Astrocyte (in vitro differentiated cells and primary cell): ENCODE results near the gene SLC19A1. TPM values are rescaled to one million over a fixed set of nuclear protein-coding genes. Genes with fewer than 3 reads are reported as not detected.
"Not testable (repeated sequence)": the region's sequence is repeated elsewhere in the genome, so short reads cannot be mapped to it uniquely, and the experiment has no call there.

Experiments used
- DNase-seq: peaks from one replicate; pipeline ENCODE4 v3.0.0-alpha.2; 2010; ENCODE audit warnings: low read depth
- FAIRE-seq: peaks from 2 replicates; lab custom pipeline; 2011; peaks lifted over from hg19 to GRCh38; lab: Jason Lieb, UNC
- H2AFZ ChIP-seq: 2 replicates; pipeline ENCODE4 v1.6.0; 2012; ENCODE audit warnings: low read depth, low read length, inconsistent platforms
- H3K27ac ChIP-seq: 2 replicates; pipeline ENCODE4 v1.5.1; 2011; ENCODE audit warnings: low read depth, low read length, inconsistent platforms
- H3K27me3 ChIP-seq: 2 replicates; pipeline ENCODE4 v1.6.0; 2011; ENCODE audit warnings: low read length, inconsistent platforms; ENCODE audit not compliant: insufficient read depth
- H3K36me3 ChIP-seq: 2 replicates; pipeline ENCODE4 v1.5.1; 2011; ENCODE audit warnings: low read length, inconsistent platforms; ENCODE audit not compliant: insufficient read depth
- H3K4me1 ChIP-seq: 2 replicates; pipeline ENCODE4 v1.5.1; 2011; ENCODE audit warnings: low read length, inconsistent platforms; ENCODE audit not compliant: insufficient read depth
- H3K4me2 ChIP-seq: 2 replicates; pipeline ENCODE4 v1.6.0; 2012; ENCODE audit warnings: low read length, inconsistent platforms
- H3K4me3 ChIP-seq: 2 replicates; pipeline ENCODE4 v1.5.1; 2011; ENCODE audit warnings: low read depth, mild to moderate bottlenecking, low read length, inconsistent platforms; ENCODE audit not compliant: insufficient read depth
- H3K79me2 ChIP-seq: 2 replicates; pipeline ENCODE4 v1.6.0; 2012; ENCODE audit warnings: mild to moderate bottlenecking, low read length, inconsistent platforms; ENCODE audit not compliant: insufficient read depth
- H3K9ac ChIP-seq: 2 replicates; pipeline ENCODE4 v1.6.0; 2012; ENCODE audit warnings: mild to moderate bottlenecking, low read length, inconsistent platforms
- H3K9me3 ChIP-seq: 2 replicates; pipeline ENCODE4 v1.5.1; 2012; ENCODE audit warnings: low read depth, mild to moderate bottlenecking, low read length, inconsistent platforms; ENCODE audit not compliant: insufficient read depth
- H4K20me1 ChIP-seq: 2 replicates; pipeline ENCODE4 v1.6.0; 2012; ENCODE audit warnings: low read length, inconsistent platforms; ENCODE audit not compliant: insufficient read depth
- H3K27ac Mint-ChIP-seq: one replicate; pipeline ENCODE4 v1.8.0; 2021; ENCODE audit warnings: mild to moderate bottlenecking, mixed read lengths; ENCODE audit not compliant: unreplicated experiment
- H3K27me3 Mint-ChIP-seq: one replicate; pipeline ENCODE4 v1.8.0; 2021; ENCODE audit warnings: low read depth, mixed read lengths; ENCODE audit not compliant: unreplicated experiment
- H3K36me3 Mint-ChIP-seq: one replicate; pipeline ENCODE4 v1.8.0; 2021; ENCODE audit warnings: low read depth, mixed read lengths; ENCODE audit not compliant: unreplicated experiment
- H3K4me1 Mint-ChIP-seq: one replicate; pipeline ENCODE4 v1.8.0; 2021; ENCODE audit warnings: low read depth, mixed read lengths; ENCODE audit not compliant: unreplicated experiment
- H3K4me3 Mint-ChIP-seq: one replicate; pipeline ENCODE4 v1.8.0; 2021; ENCODE audit warnings: mild to moderate bottlenecking, moderate library complexity, mixed read lengths; ENCODE audit not compliant: unreplicated experiment
- H3K9me3 Mint-ChIP-seq: one replicate; pipeline ENCODE4 v1.8.0; 2021; ENCODE audit warnings: mild to moderate bottlenecking, mixed read lengths; ENCODE audit not compliant: unreplicated experiment
- EZH2 ChIP-seq: IDR thresholded peaks from 2 replicates; pipeline ENCODE4 v1.6.1; 2012; ENCODE audit warnings: mild to moderate bottlenecking, low read length, inconsistent platforms; ENCODE audit not compliant: insufficient read depth
- total RNA-seq: library from RNA; stranded (reverse); gene quantifications from 2 replicates; pipeline ENCODE4 v1.2.1, GENCODE V29; 2021
- TF ChIP-seq, protein P1 (sequence below): IDR thresholded peaks from 2 replicates; pipeline ENCODE4 v1.5.1; 2011; ENCODE audit warnings: low read depth, mild to moderate bottlenecking, inconsistent platforms, low read length, moderate library complexity; ENCODE audit not compliant: insufficient read depth

The SLC19A1 gene
- total RNA-seq, 1 donor from 2014 or later = 11.7 TPM

DNA sequence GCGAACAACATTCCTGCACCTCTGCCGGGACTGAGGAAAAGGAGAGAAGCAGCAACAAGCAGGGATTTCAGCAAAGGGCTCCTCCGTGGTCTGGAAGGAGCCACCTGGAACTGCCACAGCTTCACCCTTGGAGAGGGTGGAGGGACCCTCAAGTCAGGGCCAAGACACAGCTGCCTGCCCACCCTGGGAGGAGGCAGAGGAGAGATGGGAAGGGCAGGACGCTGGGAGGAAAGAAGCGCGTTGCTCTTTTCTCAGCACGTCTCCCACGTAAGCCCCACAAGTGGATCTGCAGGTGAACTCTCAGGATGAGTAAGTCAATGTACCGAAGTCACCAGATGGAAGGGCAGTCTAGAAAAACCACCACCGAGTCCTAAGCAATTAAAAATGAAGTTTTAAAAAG lies 39.6 kb downstream of the SLC19A1 start:
- FAIRE-seq (no peak), DNase-seq (no peak)
- peaks cover 12% of the 10 kb centered on the region for H3K36me3 Mint-ChIP-seq
- no peaks in the 10 kb centered on the region for H3K4me1 Mint-ChIP-seq
- H3K27ac Mint-ChIP-seq = no peak overlapping the region
- H3K79me2 ChIP-seq = no peaks in the 10 kb centered on the region
- H3K4me1 ChIP-seq = no peaks in the 10 kb centered on the region
- H3K27me3 ChIP-seq = no peaks in the 10 kb centered on the region
- no peak overlapping the region for H3K4me3 ChIP-seq
- no peak overlapping the region for H3K27ac ChIP-seq
- H3K4me3 Mint-ChIP-seq = no peak overlapping the region
- peaks cover 4% of the 10 kb centered on the region for H4K20me1 ChIP-seq
- no peaks in the 10 kb centered on the region for H3K27me3 Mint-ChIP-seq
- no peak overlapping the region for H2AFZ ChIP-seq
- H3K9me3 ChIP-seq = no peaks in the 10 kb centered on the region
- TF ChIP-seq, protein P1, sequence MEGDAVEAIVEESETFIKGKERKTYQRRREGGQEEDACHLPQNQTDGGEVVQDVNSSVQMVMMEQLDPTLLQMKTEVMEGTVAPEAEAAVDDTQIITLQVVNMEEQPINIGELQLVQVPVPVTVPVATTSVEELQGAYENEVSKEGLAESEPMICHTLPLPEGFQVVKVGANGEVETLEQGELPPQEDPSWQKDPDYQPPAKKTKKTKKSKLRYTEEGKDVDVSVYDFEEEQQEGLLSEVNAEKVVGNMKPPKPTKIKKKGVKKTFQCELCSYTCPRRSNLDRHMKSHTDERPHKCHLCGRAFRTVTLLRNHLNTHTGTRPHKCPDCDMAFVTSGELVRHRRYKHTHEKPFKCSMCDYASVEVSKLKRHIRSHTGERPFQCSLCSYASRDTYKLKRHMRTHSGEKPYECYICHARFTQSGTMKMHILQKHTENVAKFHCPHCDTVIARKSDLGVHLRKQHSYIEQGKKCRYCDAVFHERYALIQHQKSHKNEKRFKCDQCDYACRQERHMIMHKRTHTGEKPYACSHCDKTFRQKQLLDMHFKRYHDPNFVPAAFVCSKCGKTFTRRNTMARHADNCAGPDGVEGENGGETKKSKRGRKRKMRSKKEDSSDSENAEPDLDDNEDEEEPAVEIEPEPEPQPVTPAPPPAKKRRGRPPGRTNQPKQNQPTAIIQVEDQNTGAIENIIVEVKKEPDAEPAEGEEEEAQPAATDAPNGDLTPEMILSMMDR = no peak
- TF ChIP-seq EZH2 = no peak
- H3K36me3 ChIP-seq = no peaks in the 10 kb centered on the region
- H3K9ac ChIP-seq = no peak overlapping the region
- no peak overlapping the region for H3K4me2 ChIP-seq
- H3K9me3 Mint-ChIP-seq = no peaks in the 10 kb centered on the region

DNA sequence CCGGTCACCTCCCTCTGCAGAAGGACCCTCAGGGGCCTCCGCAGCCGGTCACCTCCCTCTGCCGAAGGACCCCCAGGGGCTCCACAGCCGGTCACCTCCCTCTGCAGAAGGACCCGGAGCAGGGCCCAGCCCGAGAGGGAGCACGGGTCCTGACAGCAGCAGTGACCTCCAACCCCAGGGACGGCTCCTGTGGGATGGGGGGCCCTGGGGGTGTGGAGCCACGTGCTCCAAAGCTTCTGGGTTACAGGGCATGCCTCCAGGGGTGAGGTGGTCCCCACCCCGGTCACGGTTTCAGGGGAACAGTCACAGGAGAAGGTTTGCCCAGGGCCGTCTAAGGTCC lies 40.3 kb downstream of the SLC19A1 start:
- H3K9me3 Mint-ChIP-seq = no peaks in the 10 kb centered on the region
- H3K27ac ChIP-seq = no peak overlapping the region
- no peak overlapping the region for H3K4me3 ChIP-seq
- no peaks in the 10 kb centered on the region for H3K79me2 ChIP-seq
- no peak overlapping the region for H3K4me2 ChIP-seq
- H4K20me1 ChIP-seq = peaks cover 3% of the 10 kb centered on the region
- H3K4me3 Mint-ChIP-seq = no peak overlapping the region
- H3K27ac Mint-ChIP-seq = no peak overlapping the region
- no peaks in the 10 kb centered on the region for H3K27me3 Mint-ChIP-seq
- H3K36me3 Mint-ChIP-seq = peaks cover 13% of the 10 kb centered on the region
- no peaks in the 10 kb centered on the region for H3K27me3 ChIP-seq
- H3K9me3 ChIP-seq = no peaks in the 10 kb centered on the region
- no peaks in the 10 kb centered on the region for H3K36me3 ChIP-seq
- no peak overlapping the region for H3K9ac ChIP-seq
- no peak overlapping the region for H2AFZ ChIP-seq
- no peaks in the 10 kb centered on the region for H3K4me1 Mint-ChIP-seq
- TF ChIP-seq, protein P1 = no peak
- no peak for TF ChIP-seq EZH2
- H3K4me1 ChIP-seq = no peaks in the 10 kb centered on the region
- DNase-seq (no peak), FAIRE-seq (no peak)

DNA sequence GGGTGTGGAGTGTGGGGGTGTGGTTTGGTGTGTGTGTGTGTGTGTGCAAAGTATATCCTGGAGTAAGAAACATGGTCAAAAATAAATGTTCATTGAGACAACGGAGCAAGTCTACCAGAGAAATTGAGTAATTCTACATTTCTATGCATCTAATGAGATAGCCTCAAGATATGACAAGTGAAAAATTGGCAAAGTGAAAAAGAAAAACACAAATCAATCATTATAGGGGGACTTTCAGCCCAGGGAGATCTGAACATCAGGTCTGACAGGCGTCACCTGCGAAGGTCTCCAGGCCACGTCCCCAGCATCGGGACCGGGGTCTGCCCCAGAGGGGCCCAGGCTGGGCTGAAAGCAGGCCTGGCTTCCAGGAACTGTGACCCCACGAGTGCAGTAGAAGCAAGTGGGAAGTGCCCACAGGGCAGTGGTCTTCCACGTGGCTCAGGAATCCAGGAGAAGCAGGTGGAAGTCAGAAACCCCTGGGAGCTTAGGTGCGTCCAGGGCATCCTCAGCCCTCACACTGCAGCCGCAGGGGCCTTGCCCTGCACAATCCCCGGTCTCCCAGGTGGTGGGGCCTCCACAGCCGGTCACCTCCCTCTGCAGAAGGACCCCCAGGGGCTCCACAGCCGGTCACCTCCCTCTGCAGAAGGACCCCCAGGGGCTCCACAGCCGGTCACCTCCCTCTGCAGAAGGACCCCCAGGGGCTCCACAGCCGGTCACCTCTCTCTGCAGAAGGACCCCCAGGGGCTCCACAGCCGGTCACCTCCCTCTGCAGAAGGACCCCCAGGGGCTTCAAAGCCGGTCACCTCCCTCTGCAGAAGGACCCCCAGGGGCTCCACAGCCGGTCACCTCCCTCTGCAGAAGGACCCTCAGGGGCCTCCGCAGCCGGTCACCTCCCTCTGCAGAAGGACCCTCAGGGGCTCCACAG lies 40.9 kb downstream of the SLC19A1 start:
- H4K20me1 ChIP-seq, FAIRE-seq, H3K27me3 Mint-ChIP-seq, H3K27ac ChIP-seq, H3K36me3 ChIP-seq, H3K9me3 ChIP-seq, H3K4me3 ChIP-seq, H3K9me3 Mint-ChIP-seq, H3K4me1 ChIP-seq, H3K4me1 Mint-ChIP-seq, H3K4me3 Mint-ChIP-seq, DNase-seq, H3K4me2 ChIP-seq, H3K9ac ChIP-seq, H3K27me3 ChIP-seq, H2AFZ ChIP-seq, H3K79me2 ChIP-seq: not testable (repeated sequence)
- Mint-ChIP-seq H3K36me3 (peaks cover 15% of the 10 kb centered on the region), H3K27ac (peak overlapping the region; percentile 12)
